GM12878 (cell line): ENCODE measurements around the gene EFCAB11. TPM values are rescaled to one million over a fixed set of nuclear protein-coding genes. Genes with fewer than 3 reads are reported as not detected.

Experiments
- ATAC-seq: fragments of 200-7000 bp; cut with Tn5 transposase; 3 replicates; pipeline ENCODE4 v1.9.1; 2020; ENCODE audit warnings: mild to moderate bottlenecking, moderate library complexity
- BruUV-seq: library from RNA; stranded (reverse); fragments of 400-500 nt; replicated peaks from 2 replicates; lab custom pipeline; 2021; lab: Mats Ljungman, UMichigan
- CTCF ChIA-PET: fragments of 300-600 bp; sonication (Branson Sonifier 250); formaldehyde crosslinking; extraction: SDS; loops from one replicate; lab custom pipeline; 2021; ENCODE audit warnings: inconsistent platforms; lab: Yijun Ruan, JAX
- POLR2A ChIA-PET: fragments of 350-600 bp; formaldehyde crosslinking; extraction: SDS; loops from one replicate; lab custom pipeline; 2021; ENCODE audit warnings: inconsistent platforms; lab: Charles Lee
- RAD21 ChIA-PET: fragments of 300-600 bp; sonication (Branson Sonifier 250); formaldehyde crosslinking; loops from one replicate; lab custom pipeline; 2023; ENCODE audit warnings: antibody characterized with exemption; ENCODE audit not compliant: unreplicated experiment; lab: Charles Lee
- SMC1A ChIA-PET: fragments of 300-600 bp; sonication (Branson Sonifier 250); formaldehyde crosslinking; loops from one replicate; lab custom pipeline; 2023; ENCODE audit not compliant: unreplicated experiment, uncharacterized antibody; lab: Charles Lee
- DNase-seq: peaks from one replicate; pipeline ENCODE4 v3.0.0-alpha.2; 2011; ENCODE audit warnings: low read depth, low spot score
- FAIRE-seq: peaks from 3 replicates; lab custom pipeline; 2011; peaks lifted over from hg19 to GRCh38; lab: Jason Lieb, UNC
- H2AFZ ChIP-seq: 2 replicates; pipeline ENCODE4 v1.6.0; 2011; ENCODE audit warnings: low read depth, low read length, control low read depth; ENCODE audit not compliant: control insufficient read depth
- H3K27ac ChIP-seq: 2 replicates; pipeline ENCODE4 v1.5.1; 2011; ENCODE audit warnings: control low read depth; ENCODE audit not compliant: control insufficient read depth, insufficient read depth
- H3K27me3 ChIP-seq, 2 experiments: replicated peaks in 1 of 2; 2 replicates each; pipeline versions ENCODE4 v1.6.0 to v1.6.1; 2011; ENCODE audit warnings: low read length in 1 of 2; ENCODE audit not compliant: control insufficient read depth in 2 of 2, insufficient read depth in 2 of 2
- H3K36me3 ChIP-seq, 2 experiments: 2 replicates each; pipeline ENCODE4 v1.5.1; 2011; ENCODE audit warnings: low read length in 1 of 2; ENCODE audit not compliant: control insufficient read depth in 2 of 2, insufficient read depth in 2 of 2
- H3K4me1 ChIP-seq: 2 replicates; pipeline ENCODE4 v1.6.1; 2011; ENCODE audit warnings: mild to moderate bottlenecking, low read length, moderate library complexity, mixed read lengths; ENCODE audit not compliant: control insufficient read depth, insufficient read depth
- H3K4me2 ChIP-seq: 2 replicates; pipeline ENCODE4 v1.6.0; 2011; ENCODE audit warnings: control low read depth; ENCODE audit not compliant: control insufficient read depth, insufficient read depth
- H3K4me3 ChIP-seq: fragments of 200-600 bp; sonication (generic); 2 replicates; pipeline ENCODE4 v1.5.1; 2016
- H3K79me2 ChIP-seq: 2 replicates; pipeline ENCODE4 v1.6.0; 2011; ENCODE audit warnings: low read length; ENCODE audit not compliant: control insufficient read depth, insufficient read depth
- H3K9ac ChIP-seq: 2 replicates; pipeline ENCODE4 v1.8.0; 2011; ENCODE audit warnings: low read length, control low read depth, mixed read lengths; ENCODE audit not compliant: control insufficient read depth, insufficient read depth
- H3K9me3 ChIP-seq: replicated peaks from 3 replicates; pipeline ENCODE4 v1.5.1; 2011; ENCODE audit warnings: mild to moderate bottlenecking, low read length; ENCODE audit not compliant: control insufficient read depth, insufficient read depth
- H4K20me1 ChIP-seq: 2 replicates; pipeline ENCODE4 v1.6.0; 2011; ENCODE audit not compliant: control insufficient read depth, insufficient read depth
- BCLAF1 ChIP-seq: fragments of 450-650 bp; IDR thresholded peaks from 2 replicates; pipeline ENCODE4 v1.6.1; 2017; ENCODE audit warnings: antibody characterized with exemption, mild to moderate bottlenecking, moderate library complexity
- CEBPZ ChIP-seq: fragments of 150-350 bp; IDR thresholded peaks from 2 replicates; pipeline ENCODE4 v1.6.1; 2016; ENCODE audit warnings: low read depth, low read length
- ELK1 ChIP-seq: IDR thresholded peaks from 2 replicates; pipeline ENCODE4 v1.6.1; 2012; ENCODE audit warnings: low read depth, low read length, improper control_type of control experiment
- EP300 ChIP-seq, 2 experiments: fragments of 150-350 bp in 1 of 2; IDR thresholded peaks; 2 replicates each; pipeline ENCODE4 v1.6.1; 2011 to 2012; ENCODE audit warnings: low read depth in 2 of 2, low read length in 2 of 2, borderline replicate concordance in 1 of 2, improper control_type of control experiment in 1 of 2, inconsistent platforms in 1 of 2; ENCODE audit not compliant: control insufficient read depth in 1 of 2
- KLF5 ChIP-seq: fragments of 450-650 bp; IDR thresholded peaks from 2 replicates; pipeline ENCODE4 v1.6.1; 2014; ENCODE audit warnings: mild to moderate bottlenecking; ENCODE audit not compliant: partially characterized antibody
- MYC ChIP-seq: IDR thresholded peaks from 2 replicates; pipeline ENCODE4 v1.6.1; 2011; ENCODE audit warnings: mild to moderate bottlenecking, low read length, moderate library complexity, inconsistent platforms; ENCODE audit not compliant: insufficient read depth, insufficient replicate concordance, insufficient read length, severe bottlenecking
- SMAD1 ChIP-seq: fragments of 450-650 bp; IDR thresholded peaks from 2 replicates; pipeline ENCODE4 v1.6.1; 2018; ENCODE audit warnings: mild to moderate bottlenecking, low read depth; ENCODE audit not compliant: partially characterized antibody
- STAT1 ChIP-seq: fragments of 450-650 bp; conservative IDR thresholded peaks from 2 replicates; pipeline ENCODE4 v1.6.1; 2014; ENCODE audit warnings: antibody characterized with exemption, mild to moderate bottlenecking
- TAF1 ChIP-seq: IDR thresholded peaks from 2 replicates; pipeline ENCODE4 v1.6.1; 2011; ENCODE audit warnings: mild to moderate bottlenecking, low read depth, low read length, borderline replicate concordance
- ZSCAN29 ChIP-seq: fragments of 450-650 bp; IDR thresholded peaks from 2 replicates; pipeline ENCODE4 v1.6.1; 2017; ENCODE audit warnings: mild to moderate bottlenecking, moderate library complexity
- WGBS: methylation state at CpG from one replicate; pipeline ENCODE4 v1.1.6; 2016; ENCODE audit warnings: low lambda C conversion rate; ENCODE audit not compliant: insufficient replicate concordance, insufficient coverage; ENCODE audit errors: missing lambda C conversion rate; 5-methylcytosine and 5-hydroxymethylcytosine counted together
- in situ Hi-C: fragments of 300-500 bp; cut with MboI; formaldehyde crosslinking; loops from 9 replicates; pipeline ENCODE4 v1.14.3; 2018; ENCODE audit warnings: mixed read lengths
- intact Hi-C: fragments of 100-400 bp; cut with micrococcal nuclease; formaldehyde crosslinking; loops from one replicate; pipeline ENCODE4 v1.14.2; 2022; ENCODE audit not compliant: unreplicated experiment
- polyA plus RNA-seq, 11 experiments: library from polyadenylated mRNA; depleted of rRNA in 4 of 11; unstranded in 6 of 11; stranded (reverse) in 5 of 11; fragments of >200 nt; fragmentation: Nextera tagmentation in 4 of 11; fragmentation: Illumina TruSeq in 1 of 11; extraction: Ambion mirVana in 4 of 11; extraction: Trizol in 1 of 11; gene quantifications; 1 replicate in 1 of 11; 2 replicates in 10 of 11; pipeline versions ENCODE4 v1.2.1 to v1.2.3, GENCODE V29; 2011 to 2016; ENCODE audit warnings: inconsistent platforms in 2 of 11, missing spikeins in 2 of 11, low read depth in 1 of 11
- total RNA-seq, 4 experiments: library from RNA; depleted of rRNA in 3 of 4; stranded (reverse); fragments of >200 nt in 3 of 4; fragmentation: Illumina TruSeq in 1 of 4; extraction: Trizol in 1 of 4; gene quantifications; 2 replicates each; pipeline versions ENCODE4 v1.2.1 to v1.2.3, GENCODE V29; 2013 to 2021
- TF ChIP-seq, protein P1 (sequence below): IDR thresholded peaks from 2 replicates; pipeline ENCODE4 v1.6.1; 2012; ENCODE audit warnings: low read depth, low read length, improper control_type of control experiment

The EFCAB11 gene
- total and polyA plus RNA-seq, 10 of the 15 experiments (the other 5 are each of a cell fraction or from before 2014, with no cell fraction given), result 8.6 to 37.4 (median 18.0) TPM

GRCh38 chr14:89884761-89885160, 69.8 kb downstream of the EFCAB11 start:
- H3K79me2 ChIP-seq, result no peaks in the 10 kb centered on the region
- no peaks in the 10 kb centered on the region for H3K9me3 ChIP-seq
- H2AFZ ChIP-seq, result no peak overlapping the region
- TF ChIP-seq ZSCAN29, result no peak
- no peak for TF ChIP-seq ELK1
- TF ChIP-seq KLF5, result no peak
- no peak for TF ChIP-seq MYC
- no peak for TF ChIP-seq TAF1
- TF ChIP-seq BCLAF1, result no peak
- no peak for TF ChIP-seq STAT1
- TF ChIP-seq EP300 (IDR thresholded peaks at IDR 0.05; ENCODE audit: borderline replicate concordance in 1 of 2, control insufficient read depth in 1 of 2, low read depth in 2 of 2, low read length in 2 of 2), result no peak
- TF ChIP-seq, protein P1, sequence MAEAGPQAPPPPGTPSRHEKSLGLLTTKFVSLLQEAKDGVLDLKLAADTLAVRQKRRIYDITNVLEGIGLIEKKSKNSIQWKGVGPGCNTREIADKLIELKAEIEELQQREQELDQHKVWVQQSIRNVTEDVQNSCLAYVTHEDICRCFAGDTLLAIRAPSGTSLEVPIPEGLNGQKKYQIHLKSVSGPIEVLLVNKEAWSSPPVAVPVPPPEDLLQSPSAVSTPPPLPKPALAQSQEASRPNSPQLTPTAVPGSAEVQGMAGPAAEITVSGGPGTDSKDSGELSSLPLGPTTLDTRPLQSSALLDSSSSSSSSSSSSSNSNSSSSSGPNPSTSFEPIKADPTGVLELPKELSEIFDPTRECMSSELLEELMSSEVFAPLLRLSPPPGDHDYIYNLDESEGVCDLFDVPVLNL, result no peak
- TF ChIP-seq SMAD1, result no peak
- TF ChIP-seq CEBPZ, result no peak
- TF ChIP-seq, all 136 proteins: peak for 0
- Histone ChIP-seq H4K20me1 (no peaks in the 10 kb centered on the region), H3K27ac (no peak overlapping the region), H3K9ac (no peak overlapping the region), H3K4me3 (no peak overlapping the region), H3K4me2 (no peak overlapping the region), H3K36me3 (no peaks in the 10 kb centered on the region), H3K27me3 (no peaks in the 10 kb centered on the region), H3K4me1 (peaks cover 6% of the 10 kb centered on the region; the same call in 1 of the 2 replicates)
- ChIA-PET POLR2A (no interaction called here), RAD21 (no interaction called here), SMC1A (no interaction called here), CTCF (interaction anchor here (1.1 kb wide), 1 partner anchor 843 kb away, joined by 3 read pairs; no protein-coding TSS in a partner anchor)
- DNase-seq, result no peak
- intact Hi-C loops (no loop called here), in situ Hi-C loops (no loop called here)
- 98% methylated on average over 2 of the region's 2 CpGs for WGBS
- BruUV-seq, result no TSS peak
- ATAC-seq, result no peak
- no peak for FAIRE-seq
